IPS-18c (cell line): Measurements from ENCODE around the gene TBC1D9B.

Experiments
- H3K4me3 ChIP-seq: 2 replicates; pipeline ENCODE4 v1.7.0; 2013; ENCODE audit warnings: low read depth, mild to moderate bottlenecking, low read length, moderate library complexity; ENCODE audit not compliant: insufficient read depth
- H3K9me3 ChIP-seq: one replicate; pipeline ENCODE4 v1.6.1; 2013; ENCODE audit warnings: mild to moderate bottlenecking, low read length, moderate library complexity; ENCODE audit not compliant: control insufficient read depth, insufficient read depth

TBC1D9B gene

GRCh38 chr5:179913461-179913860 is 5.8 kb upstream of the TBC1D9B start:
- Histone ChIP-seq H3K9me3 (no peaks in the 10 kb centered on the region), H3K4me3 (no peak overlapping the region)

GRCh38 chr5:179912951-179913350 is 5.3 kb upstream of the TBC1D9B start:
- no peak overlapping the region for H3K4me3 ChIP-seq
- no peaks in the 10 kb centered on the region for H3K9me3 ChIP-seq

- no peaks in the 10 kb centered on the region for H3K9me3 ChIP-seq
- no peak overlapping the region for H3K4me3 ChIP-seq
These were observed 4.7 kb upstream of the TBC1D9B start for GRCh38 chr5:179912386-179912785.

GRCh38 chr5:179909224-179909623 is 1.5 kb upstream of the TBC1D9B start:
- Histone ChIP-seq H3K9me3 (no peaks in the 10 kb centered on the region), H3K4me3 (no peak overlapping the region)

GRCh38 chr5:179908528-179908927 is 831 bp upstream of the TBC1D9B start:
- H3K4me3 ChIP-seq: no peak overlapping the region
- H3K9me3 ChIP-seq: no peaks in the 10 kb centered on the region

GRCh38 chr5:179906795-179907555 is 722 bp downstream of the TBC1D9B start:
- Histone ChIP-seq H3K4me3 (peak overlapping the region; percentile 46), H3K9me3 (no peaks in the 10 kb centered on the region)

- H3K9me3 ChIP-seq: no peaks in the 10 kb centered on the region
- H3K4me3 ChIP-seq: peak overlapping the region; percentile 46; the same call in 1 of the 2 replicates
These were observed 1.4 kb downstream of the TBC1D9B start for GRCh38 chr5:179906294-179906794.

GRCh38 chr5:179905161-179905560 is 2.5 kb downstream of the TBC1D9B start:
- no peaks in the 10 kb centered on the region for H3K9me3 ChIP-seq
- H3K4me3 ChIP-seq: no peak overlapping the region

GRCh38 chr5:179904463-179905160 is 3.1 kb downstream of the TBC1D9B start:
- Histone ChIP-seq H3K4me3 (no peak overlapping the region), H3K9me3 (no peaks in the 10 kb centered on the region)

GRCh38 chr5:179902763-179903158 is 4.9 kb downstream of the TBC1D9B start:
- Histone ChIP-seq H3K4me3 (no peak overlapping the region), H3K9me3 (no peaks in the 10 kb centered on the region)

GRCh38 chr5:179901915-179902762 is 5.6 kb downstream of the TBC1D9B start:
- Histone ChIP-seq H3K9me3 (no peaks in the 10 kb centered on the region), H3K4me3 (no peak overlapping the region)

GRCh38 chr5:179901462-179901861 is 6.2 kb downstream of the TBC1D9B start:
- Histone ChIP-seq H3K4me3 (no peak overlapping the region), H3K9me3 (no peaks in the 10 kb centered on the region)

- H3K4me3 ChIP-seq: no peak overlapping the region
- H3K9me3 ChIP-seq: no peaks in the 10 kb centered on the region
These were observed 7.0 kb downstream of the TBC1D9B start for GRCh38 chr5:179900711-179901110.

GRCh38 chr5:179900206-179900605 is 7.5 kb downstream of the TBC1D9B start:
- H3K9me3 ChIP-seq: no peaks in the 10 kb centered on the region
- no peak overlapping the region for H3K4me3 ChIP-seq

GRCh38 chr5:179895861-179896260 is 11.8 kb downstream of the TBC1D9B start:
- H3K9me3 ChIP-seq: no peaks in the 10 kb centered on the region
- no peak overlapping the region for H3K4me3 ChIP-seq

GRCh38 chr5:179893958-179894895 is 13.5 kb downstream of the TBC1D9B start:
- Histone ChIP-seq H3K9me3 (no peaks in the 10 kb centered on the region), H3K4me3 (no peak overlapping the region)
